ENCODE results near the gene HAPLN3. TPM values are rescaled to one million over a fixed set of nuclear protein-coding genes. Genes with fewer than 3 reads are reported as not detected.

The HAPLN3 gene
- total and polyA plus RNA-seq, 10 of the 15 experiments (the other 5 are each of a cell fraction or from before 2014, with no cell fraction given), result 0.20 to 5.0 (median 1.4) TPM; not detected in 1

DNA sequence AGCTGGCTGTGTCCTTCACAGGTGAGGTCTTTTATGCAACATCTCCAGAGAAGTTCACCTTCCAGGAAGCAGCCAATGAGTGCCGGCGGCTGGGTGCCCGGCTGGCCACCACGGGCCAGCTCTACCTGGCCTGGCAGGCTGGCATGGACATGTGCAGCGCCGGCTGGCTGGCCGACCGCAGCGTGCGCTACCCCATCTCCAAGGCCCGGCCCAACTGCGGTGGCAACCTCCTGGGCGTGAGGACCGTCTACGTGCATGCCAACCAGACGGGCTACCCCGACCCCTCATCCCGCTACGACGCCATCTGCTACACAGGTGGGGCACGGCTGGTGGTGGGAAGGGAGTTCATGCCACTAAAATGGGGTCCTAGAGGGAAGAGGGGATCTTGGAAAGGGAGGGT, 52.0 kb downstream of the HAPLN3 start (continued):
- TF ChIP-seq NRF1 (conservative IDR thresholded peaks at IDR 0.05; ENCODE audit: low read depth, low read length), result no peak

DNA sequence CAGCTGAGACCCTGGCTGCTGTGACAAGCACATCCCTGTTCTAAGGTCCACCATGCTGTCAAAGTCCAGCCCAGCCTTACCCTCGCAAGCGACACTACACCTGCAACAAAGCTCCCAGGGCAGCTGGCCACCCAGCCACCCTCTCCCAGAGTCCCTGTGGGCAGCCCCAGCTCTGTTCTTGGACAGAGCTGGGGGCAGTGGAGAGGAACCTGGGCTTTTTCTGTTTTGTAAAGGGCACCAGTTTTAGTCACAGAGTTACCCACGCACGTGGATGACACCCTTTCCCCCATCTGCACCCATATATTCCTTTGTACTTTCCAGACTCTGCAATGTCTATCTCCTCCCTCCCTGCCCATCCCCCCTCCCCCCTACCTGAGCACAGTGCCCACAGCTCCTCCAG, 53.2 kb downstream of the HAPLN3 start:
- Histone ChIP-seq H4K20me1 (ENCODE audit: control insufficient read depth, insufficient read depth) (no peaks in the 10 kb centered on the region), H3K9me3 (replicated peaks; ENCODE audit: control insufficient read depth, insufficient read depth, low read length) (no peaks in the 10 kb centered on the region), H2AFZ (ENCODE audit: control insufficient read depth, low read depth, low read length) (no peak overlapping the region), H3K9ac (ENCODE audit: control insufficient read depth, insufficient read depth, low read length) (no peak overlapping the region), H3K4me2 (ENCODE audit: control insufficient read depth, insufficient read depth) (no peak overlapping the region), H3K4me3 (no peak overlapping the region), H3K27me3 (replicated peaks in 1 of 2; ENCODE audit: control insufficient read depth in 2 of 2, insufficient read depth in 2 of 2, low read length in 1 of 2) (no peaks in the 10 kb centered on the region; a peak in 2 of 4 replicates), H3K79me2 (ENCODE audit: control insufficient read depth, insufficient read depth, low read length) (no peaks in the 10 kb centered on the region), H3K27ac (ENCODE audit: control insufficient read depth, insufficient read depth) (no peak overlapping the region), H3K4me1 (ENCODE audit: control insufficient read depth, insufficient read depth, low read length) (no peaks in the 10 kb centered on the region), H3K36me3 (ENCODE audit: control insufficient read depth in 2 of 2, insufficient read depth in 2 of 2, low read length in 1 of 2) (no peaks in the 10 kb centered on the region)
- in situ Hi-C loops (cut with MboI), result no loop called here
- WGBS (ENCODE audit: insufficient coverage, insufficient replicate concordance, low lambda C conversion rate, missing lambda C conversion rate), result 19% methylated on average over 4 of the region's 4 CpGs
- intact Hi-C loops (cut with micrococcal nuclease; ENCODE audit: unreplicated experiment), result no loop called here
- FAIRE-seq (no peak), ATAC-seq (no peak), DNase-seq (ENCODE audit: low read depth, low spot score) (no peak)
- BruUV-seq (replicated peaks), result no TSS peak
- SMC1A ChIA-PET (ENCODE audit: uncharacterized antibody, unreplicated experiment), result no interaction called here
- CTCF ChIA-PET, result no interaction called here
- RAD21 ChIA-PET (ENCODE audit: unreplicated experiment), result no interaction called here
- POLR2A ChIA-PET, result no interaction called here
- no peak for TF ChIP-seq POLR2AphosphoS5 (IDR thresholded peaks at IDR 0.05; ENCODE audit: low read length)
- no peak for TF ChIP-seq RFX5 (IDR thresholded peaks at IDR 0.05; ENCODE audit: low read depth, low read length)
- no peak for TF ChIP-seq NRF1 (conservative IDR thresholded peaks at IDR 0.05; ENCODE audit: low read depth, low read length)
- no peak for TF ChIP-seq NR2F1 (conservative IDR thresholded peaks at IDR 0.05)
- TF ChIP-seq RELA (IDR thresholded peaks at IDR 0.05; ENCODE audit: borderline replicate concordance, partially characterized antibody), result no peak
- no peak for TF ChIP-seq HDAC6 (IDR thresholded peaks at IDR 0.05; ENCODE audit: unreplicated experiment)
- TF ChIP-seq, protein P1, sequence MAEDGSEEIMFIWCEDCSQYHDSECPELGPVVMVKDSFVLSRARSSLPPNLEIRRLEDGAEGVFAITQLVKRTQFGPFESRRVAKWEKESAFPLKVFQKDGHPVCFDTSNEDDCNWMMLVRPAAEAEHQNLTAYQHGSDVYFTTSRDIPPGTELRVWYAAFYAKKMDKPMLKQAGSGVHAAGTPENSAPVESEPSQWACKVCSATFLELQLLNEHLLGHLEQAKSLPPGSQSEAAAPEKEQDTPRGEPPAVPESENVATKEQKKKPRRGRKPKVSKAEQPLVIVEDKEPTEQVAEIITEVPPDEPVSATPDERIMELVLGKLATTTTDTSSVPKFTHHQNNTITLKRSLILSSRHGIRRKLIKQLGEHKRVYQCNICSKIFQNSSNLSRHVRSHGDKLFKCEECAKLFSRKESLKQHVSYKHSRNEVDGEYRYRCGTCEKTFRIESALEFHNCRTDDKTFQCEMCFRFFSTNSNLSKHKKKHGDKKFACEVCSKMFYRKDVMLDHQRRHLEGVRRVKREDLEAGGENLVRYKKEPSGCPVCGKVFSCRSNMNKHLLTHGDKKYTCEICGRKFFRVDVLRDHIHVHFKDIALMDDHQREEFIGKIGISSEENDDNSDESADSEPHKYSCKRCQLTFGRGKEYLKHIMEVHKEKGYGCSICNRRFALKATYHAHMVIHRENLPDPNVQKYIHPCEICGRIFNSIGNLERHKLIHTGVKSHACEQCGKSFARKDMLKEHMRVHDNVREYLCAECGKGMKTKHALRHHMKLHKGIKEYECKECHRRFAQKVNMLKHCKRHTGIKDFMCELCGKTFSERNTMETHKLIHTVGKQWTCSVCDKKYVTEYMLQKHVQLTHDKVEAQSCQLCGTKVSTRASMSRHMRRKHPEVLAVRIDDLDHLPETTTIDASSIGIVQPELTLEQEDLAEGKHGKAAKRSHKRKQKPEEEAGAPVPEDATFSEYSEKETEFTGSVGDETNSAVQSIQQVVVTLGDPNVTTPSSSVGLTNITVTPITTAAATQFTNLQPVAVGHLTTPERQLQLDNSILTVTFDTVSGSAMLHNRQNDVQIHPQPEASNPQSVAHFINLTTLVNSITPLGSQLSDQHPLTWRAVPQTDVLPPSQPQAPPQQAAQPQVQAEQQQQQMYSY (CRISPR knock-in tag; IDR thresholded peaks at IDR 0.05), result no peak
- TF ChIP-seq POLR2A (IDR thresholded peaks at IDR 0.05; ENCODE audit: low read depth, low read length), result no peak
- no peak for TF ChIP-seq WRNIP1 (IDR thresholded peaks at IDR 0.05; ENCODE audit: borderline replicate concordance, low read depth, low read length)
- no peak for TF ChIP-seq BMI1 (IDR thresholded peaks at IDR 0.05; ENCODE audit: borderline replicate concordance)
- TF ChIP-seq, protein P2, sequence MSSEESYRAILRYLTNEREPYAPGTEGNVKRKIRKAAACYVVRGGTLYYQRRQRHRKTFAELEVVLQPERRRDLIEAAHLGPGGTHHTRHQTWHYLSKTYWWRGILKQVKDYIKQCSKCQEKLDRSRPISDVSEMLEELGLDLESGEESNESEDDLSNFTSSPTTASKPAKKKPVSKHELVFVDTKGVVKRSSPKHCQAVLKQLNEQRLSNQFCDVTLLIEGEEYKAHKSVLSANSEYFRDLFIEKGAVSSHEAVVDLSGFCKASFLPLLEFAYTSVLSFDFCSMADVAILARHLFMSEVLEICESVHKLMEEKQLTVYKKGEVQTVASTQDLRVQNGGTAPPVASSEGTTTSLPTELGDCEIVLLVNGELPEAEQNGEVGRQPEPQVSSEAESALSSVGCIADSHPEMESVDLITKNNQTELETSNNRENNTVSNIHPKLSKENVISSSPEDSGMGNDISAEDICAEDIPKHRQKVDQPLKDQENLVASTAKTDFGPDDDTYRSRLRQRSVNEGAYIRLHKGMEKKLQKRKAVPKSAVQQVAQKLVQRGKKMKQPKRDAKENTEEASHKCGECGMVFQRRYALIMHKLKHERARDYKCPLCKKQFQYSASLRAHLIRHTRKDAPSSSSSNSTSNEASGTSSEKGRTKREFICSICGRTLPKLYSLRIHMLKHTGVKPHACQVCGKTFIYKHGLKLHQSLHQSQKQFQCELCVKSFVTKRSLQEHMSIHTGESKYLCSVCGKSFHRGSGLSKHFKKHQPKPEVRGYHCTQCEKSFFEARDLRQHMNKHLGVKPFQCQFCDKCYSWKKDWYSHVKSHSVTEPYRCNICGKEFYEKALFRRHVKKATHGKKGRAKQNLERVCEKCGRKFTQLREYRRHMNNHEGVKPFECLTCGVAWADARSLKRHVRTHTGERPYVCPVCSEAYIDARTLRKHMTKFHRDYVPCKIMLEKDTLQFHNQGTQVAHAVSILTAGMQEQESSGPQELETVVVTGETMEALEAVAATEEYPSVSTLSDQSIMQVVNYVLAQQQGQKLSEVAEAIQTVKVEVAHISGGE (CRISPR knock-in tag; IDR thresholded peaks at IDR 0.05), result no peak
- TF ChIP-seq TCF12 (IDR thresholded peaks at IDR 0.05; ENCODE audit: low read depth, low read length), result no peak
- no peak for TF ChIP-seq JUNB (IDR thresholded peaks at IDR 0.05)
- no peak for TF ChIP-seq PAX8 (IDR thresholded peaks at IDR 0.05)
- TF ChIP-seq CHD1 (IDR thresholded peaks at IDR 0.05; ENCODE audit: low read depth, low read length), result no peak
- TF ChIP-seq MXI1 (IDR thresholded peaks at IDR 0.05; ENCODE audit: low read depth, low read length), result no peak
- TF ChIP-seq, protein P3, sequence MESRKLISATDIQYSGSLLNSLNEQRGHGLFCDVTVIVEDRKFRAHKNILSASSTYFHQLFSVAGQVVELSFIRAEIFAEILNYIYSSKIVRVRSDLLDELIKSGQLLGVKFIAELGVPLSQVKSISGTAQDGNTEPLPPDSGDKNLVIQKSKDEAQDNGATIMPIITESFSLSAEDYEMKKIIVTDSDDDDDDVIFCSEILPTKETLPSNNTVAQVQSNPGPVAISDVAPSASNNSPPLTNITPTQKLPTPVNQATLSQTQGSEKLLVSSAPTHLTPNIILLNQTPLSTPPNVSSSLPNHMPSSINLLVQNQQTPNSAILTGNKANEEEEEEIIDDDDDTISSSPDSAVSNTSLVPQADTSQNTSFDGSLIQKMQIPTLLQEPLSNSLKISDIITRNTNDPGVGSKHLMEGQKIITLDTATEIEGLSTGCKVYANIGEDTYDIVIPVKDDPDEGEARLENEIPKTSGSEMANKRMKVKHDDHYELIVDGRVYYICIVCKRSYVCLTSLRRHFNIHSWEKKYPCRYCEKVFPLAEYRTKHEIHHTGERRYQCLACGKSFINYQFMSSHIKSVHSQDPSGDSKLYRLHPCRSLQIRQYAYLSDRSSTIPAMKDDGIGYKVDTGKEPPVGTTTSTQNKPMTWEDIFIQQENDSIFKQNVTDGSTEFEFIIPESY (IDR thresholded peaks at IDR 0.05), result no peak
